GM12878 (cell line): Measurements from ENCODE around the gene AVL9. TPM values are rescaled to one million over a fixed set of nuclear protein-coding genes. Genes with fewer than 3 reads are reported as not detected.

Source experiments
- ATF2 ChIP-seq: IDR thresholded peaks from 2 replicates; pipeline ENCODE4 v1.6.1; 2012; ENCODE audit warnings: low read length, inconsistent platforms
- ATF7 ChIP-seq: fragments of 450-650 bp; IDR thresholded peaks from 2 replicates; pipeline ENCODE4 v1.6.1; 2016; ENCODE audit warnings: low read depth, mild to moderate bottlenecking
- CHD4 ChIP-seq: fragments of 200-600 bp; sonication (generic); IDR thresholded peaks from 2 replicates; pipeline ENCODE4 v1.6.1; 2016; ENCODE audit warnings: mild to moderate bottlenecking
- ESRRA ChIP-seq: IDR thresholded peaks from 2 replicates; pipeline ENCODE4 v1.6.1; 2012; ENCODE audit warnings: mild to moderate bottlenecking, low read length, improper control_type of control experiment
- FOXK2 ChIP-seq: fragments of 450-650 bp; IDR thresholded peaks from 2 replicates; pipeline ENCODE4 v1.6.1; 2017; ENCODE audit warnings: mild to moderate bottlenecking, moderate library complexity
- FOXM1 ChIP-seq: IDR thresholded peaks from 2 replicates; pipeline ENCODE4 v1.6.1; 2012; ENCODE audit warnings: low read depth, mild to moderate bottlenecking, inconsistent platforms, low read length, moderate library complexity
- HSF1 ChIP-seq: fragments of 150-350 bp; IDR thresholded peaks from 2 replicates; pipeline ENCODE4 v1.6.1; 2014; ENCODE audit warnings: mild to moderate bottlenecking, low read depth, low read length
- IKZF2 ChIP-seq, 2 experiments: fragments of 450-650 bp; IDR thresholded peaks; 2 replicates each; pipeline ENCODE4 v1.6.1; 2017; ENCODE audit warnings: mild to moderate bottlenecking in 2 of 2, moderate library complexity in 2 of 2
- JUNB ChIP-seq: IDR thresholded peaks from 2 replicates; pipeline ENCODE4 v1.6.1; 2016; ENCODE audit warnings: antibody characterized with exemption, mild to moderate bottlenecking
- MTA2 ChIP-seq: fragments of 450-650 bp; IDR thresholded peaks from 2 replicates; pipeline ENCODE4 v1.6.1; 2016; ENCODE audit warnings: low read depth, mild to moderate bottlenecking, moderate library complexity
- MTA3 ChIP-seq: IDR thresholded peaks from 2 replicates; pipeline ENCODE4 v1.6.1; 2012; ENCODE audit warnings: low read length, inconsistent platforms, borderline replicate concordance
- NBN ChIP-seq: fragments of 450-650 bp; IDR thresholded peaks from 2 replicates; pipeline ENCODE4 v1.6.1; 2016
- NFXL1 ChIP-seq: fragments of 450-650 bp; IDR thresholded peaks from 2 replicates; pipeline ENCODE4 v1.6.1; 2017; ENCODE audit warnings: antibody characterized with exemption, mild to moderate bottlenecking, borderline replicate concordance
- NFYA ChIP-seq: IDR thresholded peaks from 2 replicates; pipeline ENCODE4 v1.6.1; 2011; ENCODE audit warnings: low read depth, mild to moderate bottlenecking, low read length, improper control_type of control experiment, borderline replicate concordance
- NR2F1 ChIP-seq: fragments of 450-650 bp; conservative IDR thresholded peaks from 2 replicates; pipeline ENCODE4 v1.6.1; 2017; ENCODE audit warnings: mild to moderate bottlenecking
- PKNOX1 ChIP-seq: fragments of 450-650 bp; IDR thresholded peaks from 2 replicates; pipeline ENCODE4 v1.6.1; 2016; ENCODE audit warnings: mild to moderate bottlenecking
- RUNX3 ChIP-seq: IDR thresholded peaks from 2 replicates; pipeline ENCODE4 v1.6.1; 2012; ENCODE audit warnings: low read length, inconsistent platforms
- STAT1 ChIP-seq: fragments of 450-650 bp; conservative IDR thresholded peaks from 2 replicates; pipeline ENCODE4 v1.6.1; 2014; ENCODE audit warnings: antibody characterized with exemption, mild to moderate bottlenecking
- SUPT20H ChIP-seq: IDR thresholded peaks from 2 replicates; pipeline ENCODE4 v1.6.1; 2011; ENCODE audit warnings: low read depth, mild to moderate bottlenecking, low read length, moderate library complexity, borderline replicate concordance; ENCODE audit not compliant: control insufficient read depth
- ZNF687 ChIP-seq: fragments of 450-650 bp; IDR thresholded peaks from 2 replicates; pipeline ENCODE4 v1.6.1; 2017; ENCODE audit warnings: mild to moderate bottlenecking, moderate library complexity
- polyA plus RNA-seq, 11 experiments: library from polyadenylated mRNA; depleted of rRNA in 4 of 11; unstranded in 6 of 11; stranded (reverse) in 5 of 11; fragments of >200 nt; fragmentation: Nextera tagmentation in 4 of 11; fragmentation: Illumina TruSeq in 1 of 11; extraction: Ambion mirVana in 4 of 11; extraction: Trizol in 1 of 11; gene quantifications; 1 replicate in 1 of 11; 2 replicates in 10 of 11; pipeline versions ENCODE4 v1.2.1 to v1.2.3, GENCODE V29; 2011 to 2016; ENCODE audit warnings: inconsistent platforms in 2 of 11, missing spikeins in 2 of 11, low read depth in 1 of 11
- total RNA-seq, 4 experiments: library from RNA; depleted of rRNA in 3 of 4; stranded (reverse); fragments of >200 nt in 3 of 4; fragmentation: Illumina TruSeq in 1 of 4; extraction: Trizol in 1 of 4; gene quantifications; 2 replicates each; pipeline versions ENCODE4 v1.2.1 to v1.2.3, GENCODE V29; 2013 to 2021

AVL9 gene
- total and polyA plus RNA-seq, 10 of the 15 experiments (the other 5 are each of a cell fraction or from before 2014, with no cell fraction given), result 4.5 to 41.6 (median 20.1) TPM

- TF ChIP-seq PKNOX1 (peak; percentile 38; the same call in 1 of the 2 replicates), ATF2 (peak; percentile 64; the same call in 1 of the 2 replicates), STAT1 (no peak), FOXK2 (no peak), NFYA (no peak), IKZF2 (IDR thresholded peaks at IDR 0.05) (peak in 1 of 2 experiments; percentile 47; a peak in 1 of 4 replicates), NR2F1 (peak; percentile 72), CHD4 (no peak), MTA2 (peak; percentile 67), FOXM1 (peak; percentile 37; the same call in 1 of the 2 replicates), RUNX3 (peak; percentile 86), ATF7 (peak; percentile 28; the same call in 1 of the 2 replicates), SUPT20H (no peak), JUNB (peak; percentile 89), HSF1 (no peak), ESRRA (no peak), NBN (no peak), ZNF687 (peak; percentile 56; the same call in 1 of the 2 replicates), NFXL1 (no peak), MTA3 (no peak)
These were observed 93.4 kb downstream of the AVL9 start (continued) for GRCh38 chr7:32588657-32589056.
